G401.6 (cell line): ENCODE measurements around the gene CCDC116.
A peak's percentile ranks its signal among the peaks of the same experiment; 100 is the strongest.
"Not testable (repeated sequence)": the region's sequence is repeated elsewhere in the genome, so short reads cannot be mapped to it uniquely, and the experiment has no call there.

Experiments used
- FAIRE-seq: peaks from 2 replicates; lab custom pipeline; 2012; peaks lifted over from hg19 to GRCh38; lab: Jason Lieb, UNC

CCDC116 gene

GRCh38 chr22:21611210-21611977, 21.2 kb upstream of the CCDC116 start:
- no peak for FAIRE-seq

DNA sequence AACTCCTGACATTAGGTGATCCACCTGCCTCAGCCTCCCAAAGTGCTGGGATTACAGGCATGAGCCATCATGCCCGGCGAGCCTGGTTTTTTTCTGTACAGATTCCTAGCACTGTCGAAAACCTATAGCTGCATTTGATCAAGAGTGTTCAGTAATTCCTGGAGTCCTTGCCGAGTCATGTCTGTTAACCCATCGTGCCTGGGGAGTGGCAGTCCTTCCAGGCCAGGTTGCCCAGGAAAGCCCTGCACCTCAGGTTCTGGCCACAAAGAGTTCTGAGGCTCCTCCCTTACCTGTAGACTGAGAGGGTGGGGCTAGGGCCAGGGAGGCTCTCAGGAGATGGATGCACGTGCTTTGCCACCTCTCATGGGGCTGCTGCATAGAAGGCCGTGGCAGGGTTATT, 19.7 kb upstream of the CCDC116 start:
- no peak for FAIRE-seq

GRCh38 chr22:21613553-21614233, 18.9 kb upstream of the CCDC116 start:
- FAIRE-seq, result no peak

DNA sequence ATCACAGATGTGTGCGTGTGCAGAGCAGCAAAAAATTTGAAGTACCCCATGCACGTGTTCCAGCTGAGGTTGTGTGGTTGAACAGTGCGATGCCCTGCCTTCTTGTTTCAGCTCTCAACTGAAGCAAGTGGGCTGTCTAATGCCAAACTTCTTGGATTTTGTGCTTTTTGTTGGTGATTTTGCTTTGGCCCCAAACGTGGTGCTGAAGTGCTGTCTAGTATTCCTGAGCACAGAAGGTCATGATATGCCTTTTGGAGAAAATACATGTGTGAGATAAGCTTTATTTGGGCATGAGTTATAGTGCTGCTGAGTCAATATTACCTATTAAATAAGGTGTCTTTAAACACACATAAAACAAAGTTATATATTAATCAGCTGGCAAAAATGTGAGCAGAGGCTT, 16.8 kb upstream of the CCDC116 start:
- no peak for FAIRE-seq

DNA sequence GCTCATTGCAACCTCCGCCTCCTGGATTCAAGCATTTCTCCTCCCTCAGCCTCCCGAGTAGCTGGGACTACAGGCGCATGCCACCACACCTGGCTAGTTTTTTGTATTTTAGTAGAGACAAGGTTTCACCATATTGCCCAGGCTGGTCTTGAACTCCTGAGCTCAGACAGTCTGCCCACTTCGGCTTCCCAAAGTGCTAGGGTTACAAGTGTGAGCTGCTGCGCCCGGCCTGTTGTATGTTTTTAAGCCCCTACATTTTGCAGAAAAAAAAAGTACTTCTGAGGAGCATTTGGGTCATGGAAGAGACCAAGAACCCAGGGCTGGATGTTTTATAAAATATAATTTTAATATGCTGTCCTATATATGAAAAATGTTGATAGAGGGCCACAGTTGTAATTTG, 15.2 kb upstream of the CCDC116 start:
- FAIRE-seq, result not testable (repeated sequence)

DNA sequence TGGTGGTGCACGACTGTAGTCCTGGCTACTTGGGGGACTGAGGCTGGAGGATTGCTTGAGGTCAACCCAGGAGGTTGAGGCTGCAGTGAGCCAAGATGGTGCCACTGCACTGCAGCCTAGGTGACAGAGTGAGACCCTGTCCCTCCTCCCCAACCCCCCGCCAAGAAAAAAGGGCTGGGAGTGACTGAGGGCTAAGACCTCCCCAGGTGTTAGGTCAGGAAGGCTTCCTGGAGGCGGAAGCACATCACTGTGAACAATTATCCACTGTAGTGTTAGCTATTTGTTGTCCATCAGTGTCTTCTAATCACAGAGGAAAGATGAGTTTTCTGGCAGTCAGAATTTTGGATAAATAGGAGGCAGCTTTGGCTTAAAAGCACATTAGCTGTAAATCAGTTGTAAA, 11.5 kb upstream of the CCDC116 start:
- FAIRE-seq, result no peak

DNA sequence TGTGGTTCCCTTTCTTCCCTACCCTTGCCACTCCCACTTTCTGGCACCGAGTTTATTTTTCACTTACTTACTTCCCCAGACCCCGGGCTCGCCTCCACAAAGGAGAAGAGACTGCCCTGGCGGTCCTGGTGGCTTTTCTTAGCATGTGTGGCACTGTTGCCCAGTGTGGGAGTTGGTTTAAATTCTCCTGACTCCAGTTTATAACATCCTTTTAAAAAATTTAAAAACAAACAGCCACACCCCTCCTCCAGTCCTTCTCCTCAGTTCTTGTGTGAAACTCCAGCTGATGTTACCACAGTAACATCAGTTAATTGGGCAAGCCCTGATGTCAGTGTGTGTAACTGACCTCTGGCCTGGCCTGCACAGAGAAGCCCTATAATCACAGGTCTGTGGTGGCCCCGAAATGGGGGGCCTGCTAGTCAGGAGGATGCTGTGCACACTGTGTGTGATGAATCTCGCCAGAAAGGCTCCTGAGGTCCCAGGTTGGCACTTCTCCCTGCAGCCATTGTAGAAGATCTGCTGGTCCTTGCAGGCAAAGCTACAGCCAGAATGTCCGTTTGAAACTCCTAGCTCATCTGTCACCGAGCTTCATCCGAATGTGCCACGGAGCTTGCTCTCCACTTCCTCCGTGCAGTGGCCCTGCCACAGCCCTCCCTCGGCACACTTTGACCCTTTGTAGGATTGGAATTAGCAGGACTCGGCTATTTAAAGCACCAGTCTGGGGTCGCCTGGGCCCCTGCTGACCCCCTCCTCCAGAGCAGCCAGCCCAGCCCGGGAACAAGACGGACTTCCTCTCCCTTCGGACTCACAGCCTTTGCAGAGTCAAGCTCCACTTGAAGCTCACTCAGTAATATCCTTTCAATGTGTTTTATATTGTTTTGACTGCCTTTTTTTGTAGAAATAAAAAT, 10.3 kb upstream of the CCDC116 start:
- FAIRE-seq, result no peak

DNA sequence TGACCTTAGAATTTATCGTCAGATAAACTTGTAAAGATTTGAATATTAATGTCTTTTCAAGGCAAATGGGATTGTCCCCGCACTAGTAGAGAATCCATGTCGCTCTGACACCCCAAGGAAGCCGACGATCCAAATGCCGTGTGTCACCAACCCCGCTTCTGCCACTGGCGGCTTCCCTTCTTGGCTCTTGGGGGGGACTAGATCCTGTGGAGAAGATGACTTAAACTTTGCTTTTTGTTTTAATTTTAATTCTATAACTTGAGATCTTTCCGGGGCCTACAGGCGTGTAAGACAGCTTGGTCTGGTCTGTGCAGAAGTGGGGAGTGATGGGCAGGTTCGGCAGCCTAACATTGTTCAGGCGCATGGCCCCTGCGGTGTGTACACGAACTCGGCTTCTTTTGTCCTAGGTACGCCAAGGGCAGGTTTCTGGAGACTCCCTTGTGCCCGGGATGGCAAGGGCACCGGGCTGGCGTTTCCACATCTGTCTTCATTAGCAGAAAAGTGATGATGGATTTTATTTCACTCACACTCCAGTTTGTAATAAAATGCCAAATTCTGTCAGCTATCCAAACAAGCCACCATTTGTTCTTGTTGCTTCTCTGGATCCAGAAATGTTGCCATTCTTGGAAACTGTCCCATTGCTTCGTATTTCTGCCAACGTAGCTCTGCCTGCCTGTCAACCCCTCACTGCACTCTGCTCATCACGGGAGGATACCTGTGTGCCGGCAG, 9.5 kb upstream of the CCDC116 start:
- FAIRE-seq, result no peak

DNA sequence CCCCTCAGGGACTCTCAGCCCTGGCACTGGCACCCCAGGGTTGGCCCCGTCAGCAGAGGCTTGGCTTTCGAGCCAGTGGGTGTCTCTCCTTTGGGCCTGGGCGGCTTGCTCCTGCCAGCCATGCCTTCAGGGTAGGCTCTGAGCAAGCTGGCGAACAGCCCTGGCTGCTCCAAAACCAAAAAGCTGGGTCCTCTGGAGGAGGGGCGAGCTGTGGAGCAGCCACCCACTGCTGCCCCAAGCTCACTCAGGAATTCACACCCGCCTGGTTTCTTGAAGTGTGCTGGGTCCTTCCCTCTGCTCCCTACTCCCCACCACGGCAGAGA, 9.0 kb upstream of the CCDC116 start:
- FAIRE-seq, result no peak

GRCh38 chr22:21624120-21624879, 8.3 kb upstream of the CCDC116 start:
- no peak for FAIRE-seq

DNA sequence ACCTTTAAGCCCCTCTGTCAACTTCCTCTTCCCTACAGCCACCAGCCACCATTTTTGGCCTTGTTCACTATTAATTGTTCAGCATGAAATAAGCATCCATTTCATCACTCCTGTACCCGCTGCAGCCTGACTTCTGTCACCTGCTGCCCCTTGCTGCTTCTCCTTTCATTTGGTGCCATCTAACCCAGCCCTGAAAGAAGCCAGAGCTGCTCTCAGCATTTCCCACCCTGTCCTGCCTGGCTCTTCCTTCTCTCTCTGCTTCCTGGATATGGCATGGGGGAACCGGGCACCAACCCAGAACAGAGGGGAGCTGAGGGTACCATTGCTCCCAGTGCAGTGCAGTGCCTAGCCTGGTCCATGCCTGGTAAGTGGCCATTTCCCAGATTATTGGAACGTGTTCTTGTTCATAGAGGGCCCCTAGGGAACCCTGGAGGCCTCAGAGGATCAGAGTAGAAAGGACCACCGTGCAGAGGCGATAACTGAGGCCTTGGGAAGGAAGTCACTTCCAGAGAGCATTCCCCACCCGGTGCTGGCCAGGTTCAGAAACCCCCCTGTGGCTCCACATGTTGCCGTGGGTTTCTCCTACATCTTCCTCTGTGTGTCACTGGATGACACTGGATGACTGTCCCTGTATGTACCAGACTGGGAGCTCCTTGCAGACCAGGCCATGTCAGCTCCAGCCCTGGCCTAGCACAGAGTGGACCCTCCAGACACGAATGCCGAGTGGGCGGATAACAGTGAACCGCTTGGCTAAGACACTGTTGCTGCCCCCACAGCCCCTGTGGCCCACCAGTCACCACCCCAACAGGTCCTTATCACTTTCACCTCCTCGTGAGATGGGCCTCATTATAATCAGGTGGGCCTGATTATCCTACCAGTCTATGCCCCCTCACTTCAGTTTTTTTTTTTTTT, 7.4 kb upstream of the CCDC116 start:
- no peak for FAIRE-seq

DNA sequence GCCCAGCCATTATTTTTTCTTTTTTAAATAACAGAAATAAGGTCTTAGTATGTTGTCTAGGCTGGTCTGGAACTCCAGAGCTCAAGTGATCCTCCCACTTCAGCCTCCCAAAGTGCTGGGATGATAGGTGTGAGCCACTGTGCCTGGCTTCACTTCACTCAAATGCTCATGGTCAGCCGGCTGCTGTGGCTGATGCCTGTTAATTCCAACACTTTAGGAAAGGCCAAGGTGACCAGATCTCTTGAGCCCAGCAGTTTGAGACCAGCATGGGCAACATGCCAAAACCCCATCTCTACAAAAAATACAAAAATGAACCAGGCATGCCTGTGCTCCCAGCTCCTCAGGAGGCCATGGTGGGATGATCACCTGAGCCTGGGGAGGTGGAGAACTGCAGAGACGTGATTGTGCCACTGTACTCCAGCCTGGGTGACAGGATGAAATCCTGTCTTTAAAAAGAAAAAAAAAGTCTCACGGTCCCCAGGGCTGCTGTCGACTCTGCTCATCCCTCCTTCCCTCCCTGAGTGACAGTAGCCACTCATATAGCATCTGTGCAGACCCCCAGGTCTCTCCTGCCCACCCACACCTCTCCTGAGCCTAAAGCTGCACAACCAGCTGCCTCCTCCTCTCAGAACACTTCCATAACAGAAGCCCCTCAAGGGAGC, 6.4 kb upstream of the CCDC116 start:
- FAIRE-seq, result no peak

- no peak for FAIRE-seq
Measured at GRCh38 chr22:21626735-21627469, 5.7 kb upstream of the CCDC116 start.

GRCh38 chr22:21628386-21629254, 3.9 kb upstream of the CCDC116 start:
- no peak for FAIRE-seq

GRCh38 chr22:21629255-21630149, 3.1 kb upstream of the CCDC116 start, which contains the start of gene YDJC:
Gene YDJC, minus strand, starts transcription at chr22:21630022. Its CDS starts 8 bp downstream, at chr22:21630014.
- FAIRE-seq, result peak; percentile 46

DNA sequence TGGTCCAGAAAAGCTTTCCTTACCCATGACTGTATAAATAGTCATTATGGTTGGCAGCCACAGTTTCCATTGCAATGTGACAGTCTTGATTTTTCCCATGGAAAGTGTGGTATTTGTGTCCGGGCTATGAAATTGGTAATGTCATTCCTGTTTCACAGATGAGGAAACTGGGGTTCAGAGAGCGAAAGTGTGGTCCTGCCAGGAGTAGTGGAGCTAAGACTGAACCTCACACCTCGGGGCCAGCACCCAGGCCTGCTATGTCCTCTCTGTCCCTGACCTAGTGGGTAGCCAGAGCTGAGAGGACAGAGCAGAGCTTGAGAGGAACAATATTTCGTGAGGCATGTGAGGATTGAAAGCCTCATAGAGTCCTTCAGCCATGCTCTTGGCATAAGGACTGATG, 1.5 kb upstream of the CCDC116 start:
- FAIRE-seq, result no peak

GRCh38 chr22:21632931-21633330, 371 bp downstream of the CCDC116 start:
- FAIRE-seq, result no peak
